GM21381 (cell line): ENCODE data around the gene CCDC6.
"Not testable (repeated sequence)": the region's sequence is repeated elsewhere in the genome, so short reads cannot be mapped to it uniquely, and the experiment has no call there.

Source experiments
- ATAC-seq: cut with Tn5 transposase; IDR thresholded peaks from one replicate; pipeline ENCODE4 v1.9.1; 2021; ENCODE audit warnings: mild to moderate bottlenecking, moderate library complexity; ENCODE audit not compliant: unreplicated experiment

The CCDC6 gene

GRCh38 chr10:59771162-59771807 lies 135.1 kb downstream of the CCDC6 start:
- no peak for ATAC-seq

- no peak for ATAC-seq
Measured at GRCh38 chr10:59770689-59771088, 135.7 kb downstream of the CCDC6 start.

- no peak for ATAC-seq
Measured at GRCh38 chr10:59762505-59762904, 143.9 kb downstream of the CCDC6 start.

GRCh38 chr10:59757966-59758365 lies 148.4 kb downstream of the CCDC6 start:
- ATAC-seq, result no peak

- no peak for ATAC-seq
Measured at GRCh38 chr10:59754951-59755350, 151.4 kb downstream of the CCDC6 start.

- ATAC-seq, result no peak
Measured at GRCh38 chr10:59753267-59753666, 153.1 kb downstream of the CCDC6 start, which contains the start of gene MRLN. TSS of gene MRLN (minus strand) at chr10:59753455.

GRCh38 chr10:59752278-59752940 lies 153.9 kb downstream of the CCDC6 start:
- ATAC-seq, result no peak

GRCh38 chr10:59750155-59750945 lies 156.0 kb downstream of the CCDC6 start:
- no peak for ATAC-seq

- ATAC-seq, result no peak
Measured at GRCh38 chr10:59748834-59749233, 157.5 kb downstream of the CCDC6 start.

- no peak for ATAC-seq
Measured at GRCh38 chr10:59745163-59745650, 161.1 kb downstream of the CCDC6 start.

- ATAC-seq, result not testable (repeated sequence)
Measured at GRCh38 chr10:59744762-59745161, 161.6 kb downstream of the CCDC6 start.

GRCh38 chr10:59744156-59744555 lies 162.2 kb downstream of the CCDC6 start:
- ATAC-seq, result not testable (repeated sequence)

- no peak for ATAC-seq
Measured at GRCh38 chr10:59741583-59741982, 164.8 kb downstream of the CCDC6 start.

GRCh38 chr10:59741048-59741447 lies 165.3 kb downstream of the CCDC6 start:
- no peak for ATAC-seq
